ENCODE results near the gene TNFSF12. TPM values are rescaled to one million over a fixed set of nuclear protein-coding genes. Genes with fewer than 3 reads are reported as not detected.

TNFSF12 gene
- total RNA-seq, 4 donors from 2014 or later: 12.7 to 28.4 (median 18.0) TPM

- Histone ChIP-seq H3K27ac (no peak overlapping the region), H3K36me3 (no peaks in the 10 kb centered on the region), H3K4me1 (no peaks in the 10 kb centered on the region), H3K27me3 (no peaks in the 10 kb centered on the region), H3K9me3 (no peaks in the 10 kb centered on the region), H3K4me3 (no peak overlapping the region)
- TF ChIP-seq POLR2A (IDR thresholded peaks at IDR 0.05) (no peak), POLR2AphosphoS5 (IDR thresholded peaks at IDR 0.05) (no peak), EP300 (IDR thresholded peaks at IDR 0.05) (no peak)
- TF ChIP-seq, protein P1, sequence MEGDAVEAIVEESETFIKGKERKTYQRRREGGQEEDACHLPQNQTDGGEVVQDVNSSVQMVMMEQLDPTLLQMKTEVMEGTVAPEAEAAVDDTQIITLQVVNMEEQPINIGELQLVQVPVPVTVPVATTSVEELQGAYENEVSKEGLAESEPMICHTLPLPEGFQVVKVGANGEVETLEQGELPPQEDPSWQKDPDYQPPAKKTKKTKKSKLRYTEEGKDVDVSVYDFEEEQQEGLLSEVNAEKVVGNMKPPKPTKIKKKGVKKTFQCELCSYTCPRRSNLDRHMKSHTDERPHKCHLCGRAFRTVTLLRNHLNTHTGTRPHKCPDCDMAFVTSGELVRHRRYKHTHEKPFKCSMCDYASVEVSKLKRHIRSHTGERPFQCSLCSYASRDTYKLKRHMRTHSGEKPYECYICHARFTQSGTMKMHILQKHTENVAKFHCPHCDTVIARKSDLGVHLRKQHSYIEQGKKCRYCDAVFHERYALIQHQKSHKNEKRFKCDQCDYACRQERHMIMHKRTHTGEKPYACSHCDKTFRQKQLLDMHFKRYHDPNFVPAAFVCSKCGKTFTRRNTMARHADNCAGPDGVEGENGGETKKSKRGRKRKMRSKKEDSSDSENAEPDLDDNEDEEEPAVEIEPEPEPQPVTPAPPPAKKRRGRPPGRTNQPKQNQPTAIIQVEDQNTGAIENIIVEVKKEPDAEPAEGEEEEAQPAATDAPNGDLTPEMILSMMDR (IDR thresholded peaks at IDR 0.05): no peak
- DNase-seq (ENCODE audit: low spot score in 2 of 2): no peak
Observed at GRCh38 chr17:7528842-7529241, 20.0 kb upstream of the TNFSF12 start.

DNA sequence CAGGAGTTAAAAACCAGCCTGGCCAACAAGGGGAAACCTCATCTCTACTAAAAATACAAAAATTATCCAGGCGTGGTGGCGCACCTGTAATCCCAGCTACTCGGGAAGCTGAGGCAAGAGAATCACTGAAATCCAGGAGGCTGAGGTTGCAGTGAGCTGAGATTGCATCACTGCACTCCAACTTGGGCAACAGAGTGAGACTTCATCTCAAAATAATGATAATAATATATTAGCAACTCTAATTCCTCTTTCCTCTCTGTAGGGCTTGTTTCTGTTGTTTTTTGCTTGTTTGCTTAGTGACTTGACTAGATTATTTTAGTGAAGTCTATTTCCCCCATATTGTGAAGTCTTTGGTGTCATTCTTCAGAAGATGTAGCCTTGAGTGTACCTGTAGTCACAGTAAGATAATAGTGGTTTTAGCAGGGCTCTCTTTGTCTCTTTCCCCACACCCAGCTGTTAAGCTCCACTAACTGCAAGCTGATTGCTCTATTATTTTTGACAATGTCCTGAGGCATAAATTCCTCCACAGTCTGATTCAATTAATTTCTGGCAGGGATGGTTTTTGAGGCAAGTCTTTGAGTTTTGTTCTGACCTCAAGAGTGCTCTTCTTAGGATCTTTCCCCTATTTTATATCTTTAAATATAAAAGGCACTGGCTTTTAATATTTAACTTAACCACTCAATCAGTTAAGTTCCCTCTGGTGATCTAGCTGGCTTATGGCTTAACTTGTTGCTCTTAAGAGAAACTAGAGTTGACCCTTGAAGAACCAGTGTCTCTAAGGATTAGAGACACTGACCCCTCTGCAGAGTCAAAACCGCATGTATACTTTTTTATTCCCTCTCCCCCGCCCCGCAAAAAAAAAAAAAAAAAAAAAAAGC, 18.6 kb upstream of the TNFSF12 start:
- TF ChIP-seq, protein P1 (IDR thresholded peaks at IDR 0.05): no peak
- TF ChIP-seq POLR2A (IDR thresholded peaks at IDR 0.05) (no peak), EP300 (IDR thresholded peaks at IDR 0.05) (no peak), POLR2AphosphoS5 (IDR thresholded peaks at IDR 0.05) (no peak)
- DNase-seq (ENCODE audit: low spot score in 2 of 2): no peak
- no peaks in the 10 kb centered on the region for H3K27me3 ChIP-seq
- H3K4me3 ChIP-seq: no peak overlapping the region
- H3K9me3 ChIP-seq: no peaks in the 10 kb centered on the region
- H3K4me1 ChIP-seq: no peaks in the 10 kb centered on the region
- H3K27ac ChIP-seq: no peak overlapping the region
- H3K36me3 ChIP-seq: no peaks in the 10 kb centered on the region
- WGBS: 86% methylated on average over 6 of the region's 6 CpGs

- H3K4me3 ChIP-seq: no peak overlapping the region
- no peaks in the 10 kb centered on the region for H3K27me3 ChIP-seq
- WGBS: 59% methylated on average over 3 of the region's 3 CpGs
- DNase-seq (ENCODE audit: low spot score in 2 of 2): no peak
- no peaks in the 10 kb centered on the region for H3K4me1 ChIP-seq
- H3K9me3 ChIP-seq: no peaks in the 10 kb centered on the region
- TF ChIP-seq EP300 (IDR thresholded peaks at IDR 0.05): no peak
- no peak for TF ChIP-seq POLR2AphosphoS5 (IDR thresholded peaks at IDR 0.05)
- TF ChIP-seq, protein P1 (IDR thresholded peaks at IDR 0.05): no peak
- no peak for TF ChIP-seq POLR2A (IDR thresholded peaks at IDR 0.05)
- no peak overlapping the region for H3K27ac ChIP-seq
- H3K36me3 ChIP-seq: no peaks in the 10 kb centered on the region
Observed at GRCh38 chr17:7538050-7538449, 10.8 kb upstream of the TNFSF12 start.

- Histone ChIP-seq H3K27me3 (no peaks in the 10 kb centered on the region), H3K36me3 (no peaks in the 10 kb centered on the region), H3K4me3 (no peak overlapping the region), H3K27ac (no peak overlapping the region), H3K9me3 (no peaks in the 10 kb centered on the region), H3K4me1 (no peaks in the 10 kb centered on the region)
- TF ChIP-seq, protein P1 (IDR thresholded peaks at IDR 0.05): no peak
- TF ChIP-seq POLR2AphosphoS5 (IDR thresholded peaks at IDR 0.05) (no peak), EP300 (IDR thresholded peaks at IDR 0.05) (no peak), POLR2A (IDR thresholded peaks at IDR 0.05) (no peak)
- 69% methylated on average over 8 of the region's 11 CpGs for WGBS
- DNase-seq (ENCODE audit: low spot score in 2 of 2): no peak
Observed at GRCh38 chr17:7538891-7539545, 9.8 kb upstream of the TNFSF12 start.

- no peaks in the 10 kb centered on the region for H3K9me3 ChIP-seq
- H3K4me1 ChIP-seq: no peaks in the 10 kb centered on the region
- no peaks in the 10 kb centered on the region for H3K27me3 ChIP-seq
- H3K27ac ChIP-seq: no peak overlapping the region
- H3K36me3 ChIP-seq: no peaks in the 10 kb centered on the region
- H3K4me3 ChIP-seq: no peak overlapping the region
- no peak for TF ChIP-seq POLR2AphosphoS5 (IDR thresholded peaks at IDR 0.05)
- TF ChIP-seq EP300 (IDR thresholded peaks at IDR 0.05): no peak
- no peak for TF ChIP-seq POLR2A (IDR thresholded peaks at IDR 0.05)
- TF ChIP-seq, protein P1 (IDR thresholded peaks at IDR 0.05): no peak
- DNase-seq (ENCODE audit: low spot score in 2 of 2): no peak
- WGBS: 94% methylated on average over 9 of the region's 9 CpGs
Observed at GRCh38 chr17:7541074-7541621, 7.7 kb upstream of the TNFSF12 start.

All from suprapubic skin (tissue), 4 donors.